SU-DHL-6 (cell line): ENCODE data around the gene PRKAR1B.

Source experiments
- CTCF ChIP-seq: fragments of 200-600 bp; sonication (generic); IDR thresholded peaks from one replicate; pipeline ENCODE4 v1.5.1; 2017; ENCODE audit warnings: antibody characterized with exemption, mild to moderate bottlenecking, low read length, moderate library complexity; ENCODE audit not compliant: insufficient read depth, poor library complexity, severe bottlenecking
- EZH2phosphoT487 ChIP-seq: fragments of 200-600 bp; sonication (generic), shearing (Covaris generic); conservative IDR thresholded peaks from 2 replicates; pipeline ENCODE4 v1.6.1; 2018; ENCODE audit warnings: mild to moderate bottlenecking, antibody characterized with exemption, low read length, moderate library complexity, mixed read lengths

GRCh38 chr7:572416-573268 is 154.4 kb downstream of the PRKAR1B start:
- TF ChIP-seq CTCF (no peak), EZH2phosphoT487 (no peak)
